IPS-18a (cell line): ENCODE data around the gene WDPCP.

Experiments
- H3K27ac ChIP-seq: one replicate; pipeline ENCODE4 v1.5.1; 2013; ENCODE audit warnings: low read length
- H3K27me3 ChIP-seq: one replicate; pipeline ENCODE4 v1.6.1; 2013; ENCODE audit warnings: mild to moderate bottlenecking, low read length; ENCODE audit not compliant: control insufficient read depth, insufficient read depth
- H3K36me3 ChIP-seq: one replicate; pipeline ENCODE4 v1.6.1; 2013; ENCODE audit warnings: low read depth, low read length; ENCODE audit not compliant: control insufficient read depth
- H3K4me1 ChIP-seq: one replicate; pipeline ENCODE4 v1.6.1; 2013; ENCODE audit warnings: low read depth, low read length; ENCODE audit not compliant: control insufficient read depth
- H3K4me3 ChIP-seq: one replicate; pipeline ENCODE4 v1.5.1; 2013; ENCODE audit warnings: low read length
- H3K9ac ChIP-seq: one replicate; pipeline ENCODE4 v1.6.1; 2013; ENCODE audit warnings: mild to moderate bottlenecking, low read length, moderate library complexity
- H3K9me3 ChIP-seq: one replicate; pipeline ENCODE4 v1.6.1; 2013; ENCODE audit warnings: low read depth, low read length; ENCODE audit not compliant: control insufficient read depth

The WDPCP gene

DNA sequence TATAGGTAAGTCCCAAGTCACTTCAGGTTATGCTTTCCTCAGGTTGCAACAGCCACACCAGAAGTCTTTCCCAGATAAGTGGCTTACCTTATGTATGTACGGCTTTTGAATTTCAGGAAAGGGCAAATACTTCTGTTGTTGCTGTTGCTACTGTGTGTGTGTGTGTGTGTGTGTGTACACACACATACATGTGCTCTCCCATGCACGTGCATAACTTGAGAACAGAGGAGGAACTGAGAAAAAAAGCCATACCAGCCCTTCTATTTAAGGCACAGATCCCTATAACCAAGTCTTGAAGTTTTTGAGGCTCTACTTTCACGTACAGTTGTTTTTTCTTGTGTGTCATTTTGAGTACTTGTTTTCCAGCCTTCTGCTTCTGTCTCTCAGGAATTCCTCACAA is 62.4 kb downstream of the WDPCP start:
- no peak overlapping the region for H3K9ac ChIP-seq
- no peaks in the 10 kb centered on the region for H3K4me1 ChIP-seq
- H3K36me3 ChIP-seq: no peaks in the 10 kb centered on the region
- H3K4me3 ChIP-seq: no peak overlapping the region
- H3K27me3 ChIP-seq: no peaks in the 10 kb centered on the region
- peaks cover 6% of the 10 kb centered on the region for H3K9me3 ChIP-seq
- H3K27ac ChIP-seq: no peak overlapping the region

DNA sequence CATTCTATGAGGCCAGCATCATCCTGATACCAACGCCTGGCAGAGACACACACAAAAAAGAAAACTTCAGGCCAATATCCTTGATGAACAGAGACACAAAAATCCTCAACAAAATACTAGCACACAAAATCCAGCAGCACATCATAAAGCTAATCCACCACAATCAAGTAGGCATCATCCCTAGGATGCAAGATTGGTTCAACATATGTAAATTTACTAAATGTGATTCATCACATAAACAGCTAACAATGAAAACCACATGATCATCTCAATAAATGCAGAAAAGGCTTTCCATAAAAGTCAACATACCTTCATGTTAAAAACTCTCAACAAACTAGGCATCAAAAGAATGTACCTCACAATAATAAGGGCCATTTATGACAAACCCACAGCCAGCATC is 65.3 kb downstream of the WDPCP start:
- Histone ChIP-seq H3K4me1 (no peaks in the 10 kb centered on the region), H3K9ac (no peak overlapping the region), H3K27ac (no peak overlapping the region), H3K36me3 (no peaks in the 10 kb centered on the region), H3K27me3 (no peaks in the 10 kb centered on the region), H3K4me3 (no peak overlapping the region), H3K9me3 (no peaks in the 10 kb centered on the region)

DNA sequence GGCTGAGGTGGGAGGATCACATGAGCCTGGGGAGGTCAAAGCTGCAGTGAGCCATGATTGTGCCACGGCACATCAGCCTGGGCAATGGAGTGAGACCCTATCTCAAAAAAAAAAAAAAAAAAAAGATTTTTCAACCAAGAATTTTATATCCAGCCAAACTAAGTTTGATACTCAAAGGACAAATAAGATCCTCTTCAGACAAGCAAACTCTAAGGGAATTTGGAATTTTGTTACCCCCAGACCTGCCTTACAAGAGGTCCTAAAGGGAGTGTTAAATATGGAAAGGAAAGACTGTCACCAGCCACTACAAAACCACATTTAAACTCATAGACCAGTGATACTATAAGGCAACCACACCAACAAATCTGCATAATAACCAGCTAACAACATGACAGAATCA is 67.5 kb downstream of the WDPCP start:
- no peaks in the 10 kb centered on the region for H3K4me1 ChIP-seq
- H3K4me3 ChIP-seq: no peak overlapping the region
- no peaks in the 10 kb centered on the region for H3K9me3 ChIP-seq

DNA sequence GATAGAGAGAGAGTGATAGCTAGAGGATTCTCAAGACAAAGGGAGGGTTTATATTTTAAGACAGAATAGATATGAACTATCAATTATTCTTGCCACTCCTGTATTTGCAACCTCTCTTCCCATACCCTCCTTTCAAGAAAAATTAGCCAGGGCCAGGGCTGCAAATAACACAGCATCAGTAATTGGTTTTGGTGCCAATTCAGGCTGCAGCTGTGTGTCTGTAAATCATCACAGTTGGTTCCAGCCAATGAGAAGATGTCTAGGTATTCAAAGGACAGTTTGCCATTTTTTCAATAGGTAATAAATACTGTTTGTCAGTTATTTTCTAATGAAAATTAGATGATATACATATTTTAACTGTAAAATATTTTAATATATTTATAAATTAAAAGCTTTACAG is 73.5 kb downstream of the WDPCP start:
- Histone ChIP-seq H3K27me3 (no peaks in the 10 kb centered on the region), H3K27ac (no peak overlapping the region), H3K9ac (no peak overlapping the region), H3K4me1 (no peaks in the 10 kb centered on the region), H3K9me3 (no peaks in the 10 kb centered on the region), H3K36me3 (no peaks in the 10 kb centered on the region), H3K4me3 (no peak overlapping the region)

More for the DNA sequence above, 67.5 kb downstream of the WDPCP start:
- Histone ChIP-seq H3K9ac (no peak overlapping the region), H3K27ac (no peak overlapping the region), H3K36me3 (no peaks in the 10 kb centered on the region), H3K27me3 (no peaks in the 10 kb centered on the region)

DNA sequence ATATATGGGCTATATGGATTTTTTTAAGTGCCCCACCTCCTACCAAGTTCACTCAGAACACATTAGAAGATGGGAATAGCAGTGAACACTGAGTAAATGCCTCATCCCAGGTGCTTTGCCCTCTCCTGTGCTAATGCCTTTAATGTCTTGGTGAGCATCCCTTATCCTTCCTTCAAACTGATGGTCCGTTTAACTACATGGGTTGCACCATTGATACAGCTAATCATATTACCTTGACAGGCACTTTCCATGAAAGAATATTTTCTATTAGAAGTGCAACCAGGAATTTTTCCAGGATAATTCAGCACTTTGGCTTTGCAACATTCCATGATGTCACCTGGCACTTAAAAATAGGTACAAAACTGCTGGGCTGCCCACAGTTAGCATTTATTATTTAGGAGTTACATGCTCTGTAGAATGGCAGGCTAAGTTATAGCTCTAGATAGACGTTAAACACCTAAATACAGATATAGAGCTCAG is 74.0 kb downstream of the WDPCP start:
- Histone ChIP-seq H3K4me1 (no peaks in the 10 kb centered on the region), H3K36me3 (no peaks in the 10 kb centered on the region), H3K27me3 (no peaks in the 10 kb centered on the region), H3K9me3 (no peaks in the 10 kb centered on the region), H3K9ac (no peak overlapping the region), H3K4me3 (no peak overlapping the region), H3K27ac (no peak overlapping the region)

DNA sequence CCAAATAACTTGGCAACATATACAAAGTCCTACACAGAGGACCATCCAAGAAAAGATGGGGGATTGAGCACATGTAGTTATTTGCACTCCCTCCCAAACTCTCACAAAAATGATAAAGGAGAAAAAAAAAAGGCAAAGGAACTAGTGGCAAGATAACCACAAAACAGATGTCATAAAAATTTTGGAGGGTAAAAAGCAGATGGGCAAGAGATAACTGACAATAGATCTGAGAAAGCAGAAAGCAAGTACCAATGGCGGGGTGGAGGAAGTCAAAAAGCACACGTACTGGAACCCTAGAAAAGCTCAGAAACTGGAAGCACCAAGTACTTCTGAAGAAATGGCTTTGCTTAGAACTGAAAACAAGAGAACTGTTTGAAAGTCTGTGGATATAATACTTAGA is 82.0 kb downstream of the WDPCP start:
- Histone ChIP-seq H3K4me3 (no peak overlapping the region), H3K9ac (no peak overlapping the region), H3K36me3 (no peaks in the 10 kb centered on the region), H3K9me3 (no peaks in the 10 kb centered on the region), H3K27ac (no peak overlapping the region), H3K4me1 (peaks cover 17% of the 10 kb centered on the region), H3K27me3 (no peaks in the 10 kb centered on the region)

DNA sequence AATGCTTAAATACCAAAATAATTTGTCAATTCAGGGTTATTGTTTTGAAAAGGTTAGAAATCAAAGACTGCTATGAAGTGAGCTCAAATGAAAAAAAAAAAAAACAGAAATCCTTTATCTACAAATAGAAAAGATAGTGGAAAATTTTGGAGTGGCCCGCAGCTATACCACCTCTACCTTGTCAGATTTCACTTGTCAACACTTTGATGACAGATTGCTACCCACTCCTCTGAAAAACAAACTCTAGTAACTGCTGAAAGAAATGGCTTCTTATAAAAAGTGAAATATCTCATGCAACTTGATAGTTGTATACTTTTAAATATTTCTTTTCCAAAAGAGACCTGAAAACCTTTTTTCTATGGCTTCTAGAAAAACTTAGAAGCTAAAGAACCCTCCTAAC is 84.5 kb downstream of the WDPCP start:
- Histone ChIP-seq H3K9me3 (no peaks in the 10 kb centered on the region), H3K4me1 (peaks cover 17% of the 10 kb centered on the region), H3K9ac (no peak overlapping the region), H3K27me3 (no peaks in the 10 kb centered on the region), H3K4me3 (no peak overlapping the region), H3K27ac (no peak overlapping the region), H3K36me3 (no peaks in the 10 kb centered on the region)

DNA sequence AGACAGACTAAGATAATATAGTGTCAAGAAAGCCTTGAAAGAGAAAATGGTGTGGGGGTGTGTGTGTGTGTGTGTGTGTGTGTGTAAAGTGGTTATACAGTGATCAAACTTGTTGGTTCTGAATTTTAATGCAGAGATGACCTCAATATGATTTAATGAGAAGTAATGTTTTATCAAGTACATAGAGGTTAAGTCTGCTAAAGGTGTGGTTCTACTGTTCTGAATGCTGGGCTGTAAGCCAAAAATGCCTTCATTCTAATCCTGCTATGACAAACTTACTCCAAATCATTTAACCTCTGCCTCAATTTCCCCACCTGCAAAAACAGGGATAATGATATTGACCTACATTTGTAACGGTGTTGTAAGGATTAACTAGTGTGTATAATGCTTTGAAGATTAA is 87.9 kb downstream of the WDPCP start:
- H3K36me3 ChIP-seq: no peaks in the 10 kb centered on the region
- peaks cover 22% of the 10 kb centered on the region for H3K4me1 ChIP-seq
- no peaks in the 10 kb centered on the region for H3K9me3 ChIP-seq
- no peak overlapping the region for H3K9ac ChIP-seq
- H3K27ac ChIP-seq: no peak overlapping the region
- H3K4me3 ChIP-seq: no peak overlapping the region
- no peaks in the 10 kb centered on the region for H3K27me3 ChIP-seq

DNA sequence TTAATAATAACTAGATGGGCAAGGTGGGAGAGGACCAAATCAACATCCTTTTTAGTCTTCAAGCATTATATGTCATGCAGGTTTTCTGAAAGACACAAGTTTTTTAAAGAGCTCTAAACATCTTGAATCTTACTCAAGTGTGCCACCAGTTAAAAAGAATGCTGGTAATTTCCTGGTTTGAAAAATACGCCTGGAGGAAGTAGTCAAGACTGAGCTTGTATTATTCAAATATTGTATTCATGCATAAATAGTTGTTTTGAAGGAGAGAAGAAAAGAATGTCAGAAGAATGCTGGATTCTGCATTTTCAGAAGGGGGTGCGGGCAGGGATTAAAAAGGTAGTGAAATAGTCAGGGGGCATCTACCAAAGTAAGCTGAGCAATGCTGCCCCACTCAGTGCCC is 90.7 kb downstream of the WDPCP start:
- Histone ChIP-seq H3K4me1 (peaks cover 8% of the 10 kb centered on the region), H3K9ac (no peak overlapping the region), H3K4me3 (no peak overlapping the region), H3K27me3 (no peaks in the 10 kb centered on the region), H3K9me3 (no peaks in the 10 kb centered on the region), H3K36me3 (no peaks in the 10 kb centered on the region), H3K27ac (no peak overlapping the region)

DNA sequence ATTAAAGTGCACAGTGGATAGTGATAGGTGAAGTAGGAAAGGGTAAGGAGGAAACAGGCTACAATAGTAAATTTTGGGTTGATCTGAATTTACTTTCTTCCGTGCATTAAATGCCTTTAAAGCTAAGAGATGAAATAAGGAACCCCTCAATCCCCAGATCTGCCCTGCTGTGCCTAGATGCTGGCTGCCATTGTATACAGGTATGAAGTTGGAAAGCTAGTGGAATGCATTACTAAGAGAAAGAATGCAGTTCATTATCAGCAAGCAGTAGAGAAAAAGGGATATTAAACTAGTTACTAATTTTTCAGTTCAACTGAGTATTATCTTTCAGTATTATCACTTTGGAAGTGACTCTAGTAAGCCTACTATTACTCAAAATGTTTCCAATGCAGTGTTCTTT is 93.3 kb downstream of the WDPCP start:
- no peak overlapping the region for H3K4me3 ChIP-seq

DNA sequence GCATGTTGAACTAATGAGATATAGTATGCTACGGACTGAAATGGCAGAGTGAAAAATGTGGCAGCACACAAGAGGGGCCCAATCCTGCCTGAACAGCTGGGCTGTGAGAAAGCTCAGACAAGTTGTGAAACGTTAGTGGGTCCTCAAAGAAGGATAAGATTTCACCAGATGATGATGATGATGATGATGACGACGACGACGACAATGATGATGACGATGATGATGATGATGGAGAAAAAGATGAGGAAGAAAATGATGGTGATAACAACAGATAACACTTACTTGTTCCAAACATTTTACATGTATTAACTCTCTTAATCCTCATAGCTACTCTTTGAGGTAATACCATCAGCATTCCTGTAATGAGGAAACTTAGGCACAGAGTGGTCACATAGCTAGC is 94.2 kb downstream of the WDPCP start:
- no peak overlapping the region for H3K9ac ChIP-seq
- peaks cover 8% of the 10 kb centered on the region for H3K4me1 ChIP-seq
- H3K9me3 ChIP-seq: no peaks in the 10 kb centered on the region

More for the DNA sequence above, 93.3 kb downstream of the WDPCP start:
- H3K9ac ChIP-seq: no peak overlapping the region
- H3K4me1 ChIP-seq: peaks cover 8% of the 10 kb centered on the region
- no peaks in the 10 kb centered on the region for H3K36me3 ChIP-seq
- H3K27ac ChIP-seq: no peak overlapping the region
- H3K27me3 ChIP-seq: no peaks in the 10 kb centered on the region
- H3K9me3 ChIP-seq: no peaks in the 10 kb centered on the region

DNA sequence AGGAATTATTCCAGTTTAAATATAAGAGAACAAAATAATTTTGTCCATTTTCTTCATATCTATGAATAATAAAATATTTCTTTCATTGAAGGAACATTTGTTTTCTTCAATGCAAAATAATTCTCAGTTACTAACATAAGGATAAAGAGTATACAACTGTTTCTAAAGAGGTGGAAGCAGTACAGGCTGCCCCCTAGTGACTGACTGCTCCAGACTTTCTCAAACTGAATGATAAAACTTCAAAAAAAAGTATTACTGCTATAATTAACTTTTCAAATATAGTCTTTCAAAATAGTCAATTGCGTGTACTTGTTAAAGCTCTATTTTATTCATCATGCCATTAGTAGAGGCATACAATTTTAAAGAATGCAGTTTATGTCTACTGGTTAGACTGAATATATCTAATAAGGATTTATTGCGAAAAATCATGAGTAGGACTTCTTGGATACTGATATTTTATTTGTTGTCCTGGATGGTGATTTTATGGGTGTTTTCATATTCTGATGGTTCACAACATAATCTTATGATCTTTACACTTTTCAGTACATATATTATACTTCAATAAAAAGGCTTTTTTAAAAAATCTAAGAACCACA is 100.1 kb downstream of the WDPCP start:
- no peaks in the 10 kb centered on the region for H3K27me3 ChIP-seq
- H3K4me3 ChIP-seq: no peak overlapping the region
- H3K9me3 ChIP-seq: no peaks in the 10 kb centered on the region
- H3K4me1 ChIP-seq: peaks cover 7% of the 10 kb centered on the region
- no peaks in the 10 kb centered on the region for H3K36me3 ChIP-seq
- no peak overlapping the region for H3K9ac ChIP-seq
- no peak overlapping the region for H3K27ac ChIP-seq

More for the DNA sequence above, 94.2 kb downstream of the WDPCP start:
- Histone ChIP-seq H3K27ac (no peak overlapping the region), H3K27me3 (no peaks in the 10 kb centered on the region), H3K4me3 (no peak overlapping the region), H3K36me3 (no peaks in the 10 kb centered on the region)
